Esophagus (tissue), 2 donors: ENCODE measurements around the gene EPHA5. TPM values are rescaled to one million over a fixed set of nuclear protein-coding genes. Genes with fewer than 3 reads are reported as not detected.

Source experiments
- H3K27ac ChIP-seq, 2 donors: one replicate each; pipeline ENCODE4 v1.5.1; 2013; ENCODE audit warnings: low read depth in 2 of 2, mild to moderate bottlenecking in 2 of 2, inconsistent platforms in 1 of 2, low read length in 1 of 2, moderate library complexity in 1 of 2
- H3K27me3 ChIP-seq, 2 donors: one replicate each; pipeline ENCODE4 v1.6.1; 2013; ENCODE audit warnings: low read length in 2 of 2, control low read depth in 1 of 2, mild to moderate bottlenecking in 1 of 2; ENCODE audit not compliant: insufficient read depth in 2 of 2, control insufficient read depth in 1 of 2
- H3K36me3 ChIP-seq, 2 donors: one replicate each; pipeline ENCODE4 v1.6.1; 2013; ENCODE audit warnings: low read length in 1 of 2; ENCODE audit not compliant: control insufficient read depth in 2 of 2, insufficient read depth in 2 of 2
- H3K4me1 ChIP-seq, 2 donors: one replicate each; pipeline ENCODE4 v1.6.1; 2013; ENCODE audit warnings: low read length in 1 of 2; ENCODE audit not compliant: control insufficient read depth in 2 of 2, insufficient read depth in 2 of 2
- H3K4me3 ChIP-seq, 2 donors: one replicate each; pipeline ENCODE4 v1.5.1; 2013; ENCODE audit warnings: low read length in 2 of 2, mild to moderate bottlenecking in 2 of 2, low read depth in 1 of 2, moderate library complexity in 1 of 2
- H3K9me3 ChIP-seq, 2 donors: one replicate each; pipeline ENCODE4 v1.6.1; 2013; ENCODE audit warnings: mild to moderate bottlenecking in 2 of 2, low read depth in 1 of 2, low read length in 1 of 2, moderate library complexity in 1 of 2; ENCODE audit not compliant: control insufficient read depth in 2 of 2, insufficient read depth in 1 of 2
- WGBS, 2 donors: extraction: QIAGEN DNeasy Blood & Tissue Kit; methylation state at CpG; one replicate each; pipeline ENCODE4 v1.1.7; 2013; 5-methylcytosine and 5-hydroxymethylcytosine counted together
- polyA plus RNA-seq, 2 donors: library from polyadenylated mRNA; stranded (reverse); fragments of 200-250 nt; gene quantifications; one replicate each; pipeline ENCODE4 v1.2.3, GENCODE V29; 2013
- donor health status: healthy with polysubstance abuse.
- donor health status: Bipolar disorder and iron deficiency.

Gene EPHA5
- polyA plus RNA-seq, 2 donors = under 0.01 TPM

DNA sequence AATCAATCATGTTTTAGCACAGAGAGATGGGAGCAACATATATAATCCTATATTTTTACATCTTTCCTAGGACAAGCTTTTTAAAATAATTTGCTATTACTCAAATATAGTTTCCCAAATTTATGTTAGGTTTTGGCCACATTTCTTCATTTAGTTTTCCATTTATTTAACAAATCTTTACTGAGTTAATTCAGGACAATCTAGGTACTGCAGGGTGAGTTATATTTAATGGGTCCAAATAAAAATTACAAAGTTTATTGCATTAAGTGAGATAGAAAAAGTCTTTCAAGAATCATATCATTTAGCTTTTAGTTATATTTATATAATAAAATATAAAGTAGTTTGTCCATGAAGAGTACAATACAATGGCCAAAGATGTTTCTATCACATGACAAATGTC, 269.2 kb downstream of the EPHA5 start:
- no peaks in the 10 kb centered on the region for H3K27me3 ChIP-seq
- H3K4me1 ChIP-seq = no peaks in the 10 kb centered on the region
- H3K27ac ChIP-seq = no peak overlapping the region
- no peaks in the 10 kb centered on the region for H3K36me3 ChIP-seq
- H3K4me3 ChIP-seq = no peak overlapping the region
- H3K9me3 ChIP-seq = peaks cover 2 to 3% of the 10 kb centered on the region in 2 donors

DNA sequence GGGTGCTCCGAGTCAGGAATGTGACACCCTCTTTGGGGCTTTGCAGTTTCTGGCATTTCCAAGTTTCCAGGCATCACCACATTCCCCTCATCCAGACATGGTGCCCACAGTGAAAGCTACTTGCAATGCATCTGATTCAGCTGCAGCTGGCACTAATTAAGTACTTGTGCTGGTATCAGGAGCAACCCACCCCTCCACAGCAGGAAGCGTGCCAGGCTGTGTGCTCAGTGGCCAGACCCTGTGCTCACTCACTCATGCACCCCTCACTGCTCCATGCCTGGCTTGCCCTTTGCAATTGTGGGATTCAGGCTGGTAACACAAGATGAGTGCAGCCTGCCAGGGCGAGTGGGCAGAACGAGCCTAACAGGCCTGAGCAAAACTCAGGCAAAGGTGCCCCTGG, 271.2 kb downstream of the EPHA5 start:
- H3K4me3 ChIP-seq = no peak overlapping the region
- H3K9me3 ChIP-seq = peaks cover 2 to 3% of the 10 kb centered on the region in 2 donors
- H3K36me3 ChIP-seq = no peaks in the 10 kb centered on the region
- 55 to 79% methylated on average over 4 of the region's 4 CpGs for WGBS, 2 donors
- no peaks in the 10 kb centered on the region for H3K4me1 ChIP-seq
- H3K27me3 ChIP-seq = no peaks in the 10 kb centered on the region
- no peak overlapping the region for H3K27ac ChIP-seq

GRCh38 chr4:65393078-65393477, 277.2 kb downstream of the EPHA5 start:
- Histone ChIP-seq H3K4me1 (no peaks in the 10 kb centered on the region), H3K27ac (no peak overlapping the region), H3K9me3 (peaks cover 2 to 3% of the 10 kb centered on the region in 2 donors), H3K36me3 (no peaks in the 10 kb centered on the region), H3K4me3 (no peak overlapping the region), H3K27me3 (no peaks in the 10 kb centered on the region)
- 43 to 74% methylated on average over 1 of the region's 1 CpG for whole genome bisulfite sequencing, 2 donors

DNA sequence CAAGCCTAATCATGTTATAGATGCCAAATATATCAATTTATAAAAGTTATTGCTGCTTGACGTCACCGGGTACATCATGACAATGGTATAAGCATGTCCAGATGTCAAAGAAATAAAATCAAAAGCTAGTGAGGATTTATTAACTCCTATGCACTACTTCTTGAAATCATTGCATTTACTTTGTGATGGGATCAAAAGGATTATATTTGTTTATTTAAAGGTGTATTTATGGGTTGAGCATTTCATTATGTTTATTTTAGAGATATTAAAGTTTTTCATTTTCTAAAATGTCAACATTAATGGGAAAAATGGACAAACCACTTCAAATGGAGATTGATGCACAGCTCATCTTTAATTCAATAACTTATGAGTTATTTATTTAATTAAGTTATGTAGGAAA, 277.8 kb downstream of the EPHA5 start:
- H3K4me1 ChIP-seq = no peaks in the 10 kb centered on the region
- WGBS, 2 donors = 54 to 71% methylated on average over 2 of the region's 2 CpGs

DNA sequence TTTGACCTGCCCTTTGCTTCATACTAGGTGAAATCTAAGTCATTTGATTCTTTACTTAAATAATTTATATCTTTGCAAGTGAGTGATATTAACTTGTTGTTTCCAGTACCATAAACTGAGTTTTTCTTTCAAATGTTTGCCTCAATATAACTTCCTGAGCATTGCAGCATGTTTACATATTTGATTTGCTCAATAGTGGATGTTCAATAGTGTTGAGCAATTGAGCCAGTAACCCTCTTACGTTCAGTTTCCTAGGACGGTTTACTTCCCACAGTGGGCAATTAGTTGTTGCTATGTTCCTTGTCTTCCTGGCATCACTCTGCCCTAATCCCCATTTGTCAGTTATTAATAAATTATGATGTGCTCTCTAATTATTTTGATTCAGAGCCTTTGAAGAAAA, 278.5 kb downstream of the EPHA5 start:
- no peaks in the 10 kb centered on the region for H3K27me3 ChIP-seq
- H3K36me3 ChIP-seq = no peaks in the 10 kb centered on the region
- H3K27ac ChIP-seq = no peak overlapping the region
- H3K4me1 ChIP-seq = no peaks in the 10 kb centered on the region
- WGBS, 2 donors = 40 to 61% methylated on average over 2 of the region's 2 CpGs
- no peak overlapping the region for H3K4me3 ChIP-seq
- no peaks in the 10 kb centered on the region for H3K9me3 ChIP-seq

More for the DNA sequence above, 277.8 kb downstream of the EPHA5 start:
- no peaks in the 10 kb centered on the region for H3K9me3 ChIP-seq
- H3K36me3 ChIP-seq = no peaks in the 10 kb centered on the region
- no peak overlapping the region for H3K27ac ChIP-seq
- H3K4me3 ChIP-seq = no peak overlapping the region
- no peaks in the 10 kb centered on the region for H3K27me3 ChIP-seq

- H3K9me3 ChIP-seq = no peaks in the 10 kb centered on the region
- no peaks in the 10 kb centered on the region for H3K36me3 ChIP-seq
- no peak overlapping the region for H3K27ac ChIP-seq
- no peaks in the 10 kb centered on the region for H3K27me3 ChIP-seq
- H3K4me3 ChIP-seq = no peak overlapping the region
- H3K4me1 ChIP-seq = no peaks in the 10 kb centered on the region
- 75% methylated on average over 1 of the region's 1 CpG for WGBS, 2 donors
These were observed 278.9 kb downstream of the EPHA5 start for GRCh38 chr4:65391382-65391781.

DNA sequence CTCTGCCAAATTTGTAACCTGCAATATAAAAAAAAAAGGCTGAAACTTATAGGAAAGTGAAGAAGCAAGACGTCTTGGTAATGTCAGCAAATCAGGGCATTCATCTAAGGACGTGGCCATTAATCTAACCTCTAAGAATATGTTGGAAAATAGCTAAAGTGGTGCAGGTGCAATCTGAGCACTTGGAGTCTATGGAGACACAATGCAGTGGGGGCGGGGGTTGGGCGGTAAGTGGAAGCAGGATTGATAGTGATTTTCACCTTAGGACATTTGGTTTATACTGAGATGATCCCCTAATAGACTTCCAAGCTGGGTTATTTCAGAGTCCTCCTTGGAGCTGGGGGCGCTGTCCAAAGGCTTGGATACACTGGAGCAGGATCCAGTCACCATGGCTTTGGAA, 283.4 kb downstream of the EPHA5 start:
- WGBS, 2 donors = 75 to 77% methylated on average over 5 of the region's 5 CpGs
- Histone ChIP-seq H3K27ac (no peak overlapping the region), H3K4me1 (no peaks in the 10 kb centered on the region)

DNA sequence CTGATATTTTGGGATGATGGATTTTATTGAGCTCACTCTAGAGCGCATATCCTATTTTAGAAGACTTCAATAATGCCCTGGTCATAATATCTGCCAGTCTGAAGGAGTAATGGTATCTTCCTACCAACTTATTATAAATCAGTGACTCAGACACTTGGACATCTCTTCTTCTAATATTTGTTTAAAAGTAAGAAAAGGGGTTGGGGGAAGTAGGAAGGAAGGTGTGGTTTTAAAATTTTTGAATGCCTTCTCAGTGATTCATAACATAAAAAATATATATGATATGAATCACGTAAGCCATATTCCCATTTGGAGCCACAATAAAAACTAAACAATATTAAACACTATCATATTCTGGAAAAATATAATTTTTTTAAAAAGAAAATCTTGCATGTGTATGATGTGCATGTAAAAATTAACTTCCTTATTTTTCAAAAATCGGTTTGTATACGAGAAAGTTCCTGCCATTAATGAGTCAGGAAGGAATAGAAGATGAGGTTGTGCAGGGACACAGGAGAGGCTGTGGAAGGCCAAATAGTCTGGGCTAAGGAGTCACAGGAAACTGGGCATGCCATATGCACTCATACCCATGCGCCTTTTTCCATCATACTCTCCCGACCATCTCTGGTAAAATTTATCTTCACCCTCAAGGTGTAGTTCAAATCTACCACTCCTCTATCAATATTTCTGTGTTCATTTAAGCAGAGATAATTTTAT, 286.5 kb downstream of the EPHA5 start:
- WGBS, 2 donors = 89 to 93% methylated on average over 6 of the region's 6 CpGs
- H3K9me3 ChIP-seq = no peaks in the 10 kb centered on the region
- H3K27me3 ChIP-seq = no peaks in the 10 kb centered on the region
- H3K4me1 ChIP-seq = no peaks in the 10 kb centered on the region
- no peak overlapping the region for H3K4me3 ChIP-seq
- H3K36me3 ChIP-seq = no peaks in the 10 kb centered on the region
- H3K27ac ChIP-seq = no peak overlapping the region

More for the DNA sequence above, 283.4 kb downstream of the EPHA5 start:
- Histone ChIP-seq H3K36me3 (no peaks in the 10 kb centered on the region), H3K4me3 (no peak overlapping the region), H3K27me3 (no peaks in the 10 kb centered on the region), H3K9me3 (no peaks in the 10 kb centered on the region)

GRCh38 chr4:65381648-65382047, 288.6 kb downstream of the EPHA5 start:
- Histone ChIP-seq H3K27ac (no peak overlapping the region), H3K36me3 (no peaks in the 10 kb centered on the region), H3K27me3 (no peaks in the 10 kb centered on the region), H3K9me3 (no peaks in the 10 kb centered on the region), H3K4me1 (no peaks in the 10 kb centered on the region), H3K4me3 (no peak overlapping the region)
- 54 to 64% methylated on average over 1 of the region's 1 CpG for WGBS, 2 donors

DNA sequence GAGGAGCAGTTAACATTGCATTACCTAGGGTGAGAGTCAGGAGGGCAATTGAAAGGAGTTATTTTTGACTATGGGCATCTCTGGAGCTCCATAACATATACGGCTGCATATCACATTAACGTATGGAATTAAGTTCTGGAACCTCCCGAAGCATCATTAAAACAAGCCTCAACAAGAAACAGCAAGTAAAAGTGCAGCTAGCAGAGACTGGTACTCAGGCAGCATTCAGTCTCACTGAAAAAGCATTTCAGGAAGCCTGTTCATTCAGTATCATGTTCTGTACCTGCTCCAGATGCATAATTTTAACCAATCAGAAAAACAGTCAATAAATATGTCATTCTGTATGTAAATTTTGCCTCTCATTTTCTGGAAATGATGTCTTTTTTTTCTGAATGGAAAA, 299.6 kb downstream of the EPHA5 start:
- Histone ChIP-seq H3K27ac (no peak overlapping the region), H3K4me3 (no peak overlapping the region), H3K4me1 (no peaks in the 10 kb centered on the region), H3K9me3 (no peaks in the 10 kb centered on the region), H3K27me3 (no peaks in the 10 kb centered on the region), H3K36me3 (no peaks in the 10 kb centered on the region)
- WGBS, 2 donors = 44 to 61% methylated on average over 3 of the region's 3 CpGs
